ENCODE data around the gene FSTL4. TPM values are rescaled to one million over a fixed set of nuclear protein-coding genes. Genes with fewer than 3 reads are reported as not detected.

Gene FSTL4
- total and polyA plus RNA-seq, 2 of the 13 experiments (the other 11 are each of a cell fraction or from before 2014, with no cell fraction given): 2.1 to 3.0 TPM

DNA sequence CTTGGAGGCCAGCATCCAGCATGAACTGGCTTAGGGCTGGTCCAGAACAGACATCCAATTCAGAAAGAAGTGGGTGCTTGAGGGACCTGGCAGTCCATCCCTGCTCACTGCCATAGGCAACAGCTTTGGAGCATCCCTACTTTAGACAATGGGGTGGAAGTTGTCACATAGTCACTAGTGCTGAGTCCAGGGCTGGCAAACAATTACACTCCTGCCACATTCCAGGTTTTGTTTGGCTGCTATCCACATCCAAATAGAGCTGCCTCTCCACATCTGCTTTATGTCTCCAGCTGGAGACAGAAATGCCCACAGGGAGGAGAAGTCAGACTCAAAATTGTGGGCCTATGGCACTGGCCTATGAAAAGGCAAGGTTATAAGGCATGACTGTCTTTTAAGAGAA is 7.0 kb downstream of the FSTL4 start (continued):
- TF ChIP-seq, protein P1, sequence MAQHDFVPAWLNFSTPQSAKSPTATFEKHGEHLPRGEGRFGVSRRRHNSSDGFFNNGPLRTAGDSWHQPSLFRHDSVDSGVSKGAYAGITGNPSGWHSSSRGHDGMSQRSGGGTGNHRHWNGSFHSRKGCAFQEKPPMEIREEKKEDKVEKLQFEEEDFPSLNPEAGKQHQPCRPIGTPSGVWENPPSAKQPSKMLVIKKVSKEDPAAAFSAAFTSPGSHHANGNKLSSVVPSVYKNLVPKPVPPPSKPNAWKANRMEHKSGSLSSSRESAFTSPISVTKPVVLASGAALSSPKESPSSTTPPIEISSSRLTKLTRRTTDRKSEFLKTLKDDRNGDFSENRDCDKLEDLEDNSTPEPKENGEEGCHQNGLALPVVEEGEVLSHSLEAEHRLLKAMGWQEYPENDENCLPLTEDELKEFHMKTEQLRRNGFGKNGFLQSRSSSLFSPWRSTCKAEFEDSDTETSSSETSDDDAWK (CRISPR knock-in tag; IDR thresholded peaks at IDR 0.05): no peak
- TF ChIP-seq AHR (CRISPR knock-in tag; IDR thresholded peaks at IDR 0.05): no peak

DNA sequence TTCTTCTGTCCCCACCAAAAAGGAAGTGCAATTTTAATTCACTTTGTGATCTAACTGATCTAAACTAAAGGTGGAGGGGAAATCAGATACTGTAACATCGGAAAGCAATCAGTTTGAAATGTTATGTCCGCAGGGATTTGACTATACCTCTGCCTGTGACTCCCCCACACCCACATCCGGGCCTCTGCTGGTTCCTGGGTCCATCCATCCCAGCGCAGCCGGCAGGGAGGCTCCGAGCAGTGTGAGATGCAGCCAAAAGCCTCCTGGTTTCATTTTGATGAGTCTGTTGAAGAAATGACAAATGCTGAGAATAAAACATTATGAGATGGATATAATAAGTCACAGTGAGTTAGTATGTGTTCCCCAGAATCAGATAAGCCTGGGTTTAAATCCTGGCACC is 8.6 kb downstream of the FSTL4 start:
- in situ Hi-C loops (cut with HindIII; ENCODE audit: extremely low pct_ligation_motif_present, low pct_unique_long_range_greater_than_20kb) (no loop called here), intact Hi-C loops (cut with micrococcal nuclease; ENCODE audit: unreplicated experiment) (no loop called here)
- Histone ChIP-seq H3K27ac (ENCODE audit: extremely low read length, insufficient read depth, low read length) (no peak overlapping the region), H3K4me1 (ENCODE audit: insufficient read depth, low read length) (no peaks in the 10 kb centered on the region), H3K4me2 (ENCODE audit: low read depth, low read length) (no peak overlapping the region), H3K27me3 (ENCODE audit: control insufficient read depth in 1 of 2, insufficient read depth in 2 of 2, low read length in 2 of 2) (peaks cover 1 to 9% of the 10 kb centered on the region in 2 experiments; a peak in 3 of 5 replicates), H4K20me1 (ENCODE audit: insufficient read depth, low read length) (no peaks in the 10 kb centered on the region), H3K36me3 (replicated peaks in 1 of 2; ENCODE audit: control insufficient read depth in 1 of 2, insufficient read depth in 2 of 2, low read length in 2 of 2) (no peaks in the 10 kb centered on the region), H2AFZ (ENCODE audit: low read length) (no peak overlapping the region), H3K4me3 (replicated peaks in 1 of 3; ENCODE audit: insufficient read depth in 1 of 3, low read depth in 2 of 3, low read length in 3 of 3) (no peak overlapping the region), H3K9me3 (ENCODE audit: low read length) (no peaks in the 10 kb centered on the region), H3K9ac (ENCODE audit: insufficient read depth, low read depth, low read length) (no peak overlapping the region), H3K79me2 (ENCODE audit: insufficient read depth, low read length) (no peaks in the 10 kb centered on the region)
- ChIA-PET POLR2A (no interaction called here), CTCF (ENCODE audit: low intra/inter-chr PET ratio, low total read pairs) (no interaction called here)
- ATAC-seq (no peak), FAIRE-seq (no peak), DNase-seq (ENCODE audit: low spot score) (no peak)
- TF ChIP-seq PLSCR1 (CRISPR knock-in tag; IDR thresholded peaks at IDR 0.05; ENCODE audit: borderline replicate concordance) (no peak), ZNF160 (CRISPR knock-in tag; IDR thresholded peaks at IDR 0.05) (no peak)
- TF ChIP-seq, protein P2, sequence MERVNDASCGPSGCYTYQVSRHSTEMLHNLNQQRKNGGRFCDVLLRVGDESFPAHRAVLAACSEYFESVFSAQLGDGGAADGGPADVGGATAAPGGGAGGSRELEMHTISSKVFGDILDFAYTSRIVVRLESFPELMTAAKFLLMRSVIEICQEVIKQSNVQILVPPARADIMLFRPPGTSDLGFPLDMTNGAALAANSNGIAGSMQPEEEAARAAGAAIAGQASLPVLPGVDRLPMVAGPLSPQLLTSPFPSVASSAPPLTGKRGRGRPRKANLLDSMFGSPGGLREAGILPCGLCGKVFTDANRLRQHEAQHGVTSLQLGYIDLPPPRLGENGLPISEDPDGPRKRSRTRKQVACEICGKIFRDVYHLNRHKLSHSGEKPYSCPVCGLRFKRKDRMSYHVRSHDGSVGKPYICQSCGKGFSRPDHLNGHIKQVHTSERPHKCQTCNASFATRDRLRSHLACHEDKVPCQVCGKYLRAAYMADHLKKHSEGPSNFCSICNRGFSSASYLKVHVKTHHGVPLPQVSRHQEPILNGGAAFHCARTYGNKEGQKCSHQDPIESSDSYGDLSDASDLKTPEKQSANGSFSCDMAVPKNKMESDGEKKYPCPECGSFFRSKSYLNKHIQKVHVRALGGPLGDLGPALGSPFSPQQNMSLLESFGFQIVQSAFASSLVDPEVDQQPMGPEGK (CRISPR knock-in tag; IDR thresholded peaks at IDR 0.05): no peak
- no TSS peak for BruUV-seq (replicated peaks)
- 0% methylated on average over 3 of the region's 6 CpGs for WGBS (ENCODE audit: low lambda C conversion rate)

Data from HepG2 (cell line).